SK-N-SH treated with all-trans-retinoic acid at 6 μM for 48 hours (cell line): ENCODE measurements around the gene LRRC53.

Experiments used
- ATAC-seq: fragments of 200-7000 bp; cut with Tn5 transposase; 3 replicates; pipeline ENCODE4 v1.9.1; 2020; ENCODE audit warnings: mild to moderate bottlenecking, moderate library complexity
- ARNTL ChIP-seq: fragments of 450-650 bp; formaldehyde crosslinking; IDR thresholded peaks from 2 replicates; pipeline ENCODE4 v1.5.0; 2020; ENCODE audit warnings: low read depth, mild to moderate bottlenecking, moderate library complexity, borderline replicate concordance
- BACH2 ChIP-seq: fragments of 250-450 bp; sonication (Bioruptor Pico); IDR thresholded peaks from 2 replicates; pipeline ENCODE4 v1.9.0; 2021; ENCODE audit warnings: mild to moderate bottlenecking, borderline replicate concordance
- CREB5 ChIP-seq: fragments of 250-450 bp; sonication (Bioruptor Pico); IDR thresholded peaks from 2 replicates; pipeline ENCODE4 v1.5.1; 2020; ENCODE audit warnings: low read depth, mild to moderate bottlenecking, moderate library complexity
- CSDC2 ChIP-seq: fragments of 250-450 bp; sonication (Bioruptor Pico); IDR thresholded peaks from 2 replicates; pipeline ENCODE4 v1.5.0; 2020; ENCODE audit warnings: mild to moderate bottlenecking, moderate library complexity
- CSRNP3 ChIP-seq: fragments of 250-450 bp; sonication (Bioruptor Pico); IDR thresholded peaks from 2 replicates; pipeline ENCODE4 v1.5.1; 2021; ENCODE audit warnings: mild to moderate bottlenecking, moderate library complexity
- ESRRG ChIP-seq: fragments of 250-450 bp; sonication (Bioruptor Pico); IDR thresholded peaks from 2 replicates; pipeline ENCODE4 v1.6.1; 2021; ENCODE audit warnings: mild to moderate bottlenecking
- GLIS3 ChIP-seq: fragments of 250-450 bp; sonication (Bioruptor Pico); IDR thresholded peaks from 2 replicates; pipeline ENCODE4 v1.5.0; 2020; ENCODE audit warnings: mild to moderate bottlenecking, moderate library complexity
- ISL1 ChIP-seq: fragments of 250-450 bp; sonication (Bioruptor Pico); IDR thresholded peaks from 2 replicates; pipeline ENCODE4 v2.1.2; 2022; ENCODE audit warnings: mild to moderate bottlenecking, moderate library complexity
- OSR1 ChIP-seq: fragments of 250-450 bp; sonication (Bioruptor Pico); IDR thresholded peaks from 2 replicates; pipeline ENCODE4 v1.8.0; 2022; ENCODE audit warnings: moderate library complexity, mild to moderate bottlenecking, inconsistent platforms
- PATZ1 ChIP-seq: fragments of 250-450 bp; sonication (Bioruptor Pico); IDR thresholded peaks from 2 replicates; pipeline ENCODE4 v1.8.0; 2020; ENCODE audit warnings: mild to moderate bottlenecking, moderate library complexity, borderline replicate concordance
- POU6F1 ChIP-seq: fragments of 250-450 bp; sonication (Bioruptor Pico); IDR thresholded peaks from 2 replicates; pipeline ENCODE4 v1.8.0; 2021; ENCODE audit warnings: low read depth, mild to moderate bottlenecking, moderate library complexity, borderline replicate concordance
- PPARA ChIP-seq: fragments of 250-450 bp; sonication (Bioruptor Pico); IDR thresholded peaks from 2 replicates; pipeline ENCODE4 v1.5.0; 2020; ENCODE audit warnings: mild to moderate bottlenecking, borderline replicate concordance
- RARB ChIP-seq: fragments of 250-450 bp; sonication (Bioruptor Pico); IDR thresholded peaks from 2 replicates; pipeline ENCODE4 v1.8.0; 2021; ENCODE audit warnings: mild to moderate bottlenecking, moderate library complexity
- SNAI2 ChIP-seq: fragments of 250-450 bp; sonication (Bioruptor Pico); IDR thresholded peaks from 2 replicates; pipeline ENCODE4 v1.5.0; 2020; ENCODE audit warnings: mild to moderate bottlenecking, moderate library complexity
- TCF4 ChIP-seq: fragments of 250-450 bp; sonication (Bioruptor Pico); IDR thresholded peaks from 2 replicates; pipeline ENCODE4 v1.8.0; 2021; ENCODE audit warnings: mild to moderate bottlenecking, moderate library complexity, borderline replicate concordance
- TOX ChIP-seq: fragments of 250-450 bp; sonication (Bioruptor Pico); IDR thresholded peaks from 2 replicates; pipeline ENCODE4 v1.8.0; 2021; ENCODE audit warnings: mild to moderate bottlenecking, moderate library complexity, borderline replicate concordance
- TSHZ2 ChIP-seq: fragments of 250-450 bp; sonication (Bioruptor Pico); IDR thresholded peaks from 2 replicates; pipeline ENCODE4 v1.5.0; 2020; ENCODE audit warnings: mild to moderate bottlenecking, moderate library complexity
- ZC3H10 ChIP-seq: fragments of 250-450 bp; sonication (Bioruptor Pico); IDR thresholded peaks from 2 replicates; pipeline ENCODE4 v1.5.1; 2021; ENCODE audit warnings: mild to moderate bottlenecking, moderate library complexity
- ZFP3 ChIP-seq: fragments of 250-450 bp; sonication (Bioruptor Pico); IDR thresholded peaks from 2 replicates; pipeline ENCODE4 v1.5.0; 2020; ENCODE audit warnings: mild to moderate bottlenecking, moderate library complexity
- ZFP30 ChIP-seq: fragments of 450-650 bp; formaldehyde crosslinking; IDR thresholded peaks from 2 replicates; pipeline ENCODE4 v1.5.0; 2022; ENCODE audit warnings: mild to moderate bottlenecking, moderate library complexity
- ZNF565 ChIP-seq: fragments of 450-650 bp; formaldehyde crosslinking; conservative IDR thresholded peaks from 2 replicates; pipeline ENCODE4 v1.5.0; 2020; ENCODE audit warnings: low read depth, mild to moderate bottlenecking, moderate library complexity

LRRC53 gene

GRCh38 chr1:74467786-74468377, 44.5 kb downstream of the LRRC53 start:
- no peak for TF ChIP-seq ZNF565 (CRISPR knock-in tag)
- no peak for TF ChIP-seq ZFP30 (CRISPR knock-in tag)
- no peak for TF ChIP-seq ZC3H10 (CRISPR knock-in tag)
- TF ChIP-seq CREB5 (CRISPR knock-in tag): no peak
- TF ChIP-seq ARNTL (CRISPR knock-in tag): no peak
- no peak for TF ChIP-seq BACH2
- TF ChIP-seq RARB (CRISPR knock-in tag): no peak
- TF ChIP-seq TCF4: no peak
- TF ChIP-seq TSHZ2 (CRISPR knock-in tag): no peak
- no peak for TF ChIP-seq GLIS3
- no peak for ATAC-seq

- ATAC-seq: no peak
- no peak for TF ChIP-seq CREB5 (CRISPR knock-in tag)
- no peak for TF ChIP-seq RARB (CRISPR knock-in tag)
- no peak for TF ChIP-seq CSDC2 (CRISPR knock-in tag)
- no peak for TF ChIP-seq ESRRG (CRISPR knock-in tag)
- TF ChIP-seq, all 23 proteins: peak for 0
Observed at GRCh38 chr1:74465193-74465681, 47.2 kb downstream of the LRRC53 start.

- TF ChIP-seq ARNTL (CRISPR knock-in tag) (no peak), CREB5 (CRISPR knock-in tag) (no peak), CSDC2 (CRISPR knock-in tag) (no peak), ZFP30 (CRISPR knock-in tag) (no peak), GLIS3 (no peak), POU6F1 (no peak), PATZ1 (CRISPR knock-in tag) (no peak), RARB (CRISPR knock-in tag) (no peak), OSR1 (no peak), CSRNP3 (CRISPR knock-in tag) (no peak), TCF4 (no peak), ZC3H10 (CRISPR knock-in tag) (no peak), PPARA (CRISPR knock-in tag) (no peak), BACH2 (no peak), ZNF565 (CRISPR knock-in tag) (no peak), TOX (CRISPR knock-in tag) (no peak), ZFP3 (CRISPR knock-in tag) (no peak), SNAI2 (CRISPR knock-in tag) (no peak), TSHZ2 (CRISPR knock-in tag) (no peak), ISL1 (CRISPR knock-in tag) (no peak)
- TF ChIP-seq, all 23 proteins: peak for 0
- ATAC-seq: no peak
Observed at GRCh38 chr1:74464037-74464436, 48.4 kb downstream of the LRRC53 start.
